Stimulated activated CD8-positive, alpha-beta memory T cell treated with anti-CD3 and anti-CD28 coated beads, Interleukin-15, amount 100 ng/mL, for 4 hours (primary cell): ENCODE measurements around the gene CATSPERZ.

Source experiments
- DNase-seq, 2 donors: peaks; one replicate each; pipeline ENCODE4 v3.0.0-alpha.2; 2020; ENCODE audit warnings: low read depth in 2 of 2

Gene CATSPERZ

DNA sequence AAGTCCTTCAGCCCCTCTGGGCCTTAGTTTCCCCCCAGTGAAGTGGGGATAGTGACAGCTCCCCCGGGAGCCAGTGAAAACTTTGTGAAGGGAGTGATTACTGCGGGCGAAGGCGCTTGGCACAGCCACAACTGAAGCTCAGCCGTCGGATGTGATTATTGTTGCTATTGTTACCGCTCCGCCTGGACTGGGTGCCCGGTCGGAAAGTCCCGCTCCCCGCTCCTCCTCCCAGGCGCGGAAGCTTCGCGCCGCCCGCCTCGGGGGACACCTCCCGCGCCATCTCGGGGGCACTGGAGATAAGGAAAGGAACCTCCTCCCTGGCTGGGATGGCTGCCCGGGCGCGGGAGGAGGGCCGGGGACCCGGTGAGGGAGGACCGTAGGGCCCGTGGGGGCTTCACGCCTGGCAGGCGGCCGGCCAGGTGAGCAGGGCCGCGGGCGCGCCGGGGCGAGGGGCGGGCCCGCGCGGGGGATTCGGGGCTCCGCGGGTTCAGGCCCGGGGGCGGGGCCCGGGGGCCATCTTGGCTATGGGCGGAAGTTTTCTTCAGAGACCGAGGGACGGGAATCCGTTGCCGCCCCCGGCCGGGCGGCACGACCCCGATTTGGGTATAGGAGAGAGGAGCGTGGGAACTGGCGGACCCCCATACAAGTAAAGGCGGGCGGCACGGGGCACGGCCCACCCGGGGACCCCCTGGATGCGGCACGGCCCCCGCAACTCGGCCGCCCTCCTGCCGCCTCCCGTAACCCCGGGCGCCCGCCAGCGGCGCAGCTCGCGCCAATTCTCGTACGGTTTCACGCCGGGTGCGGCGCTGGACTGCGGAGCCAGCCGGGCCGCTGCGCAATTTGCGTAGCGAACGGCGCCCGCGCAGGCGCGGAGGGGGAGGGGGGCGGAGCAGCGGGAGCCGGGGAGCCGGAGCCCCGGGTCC lies 14.9 kb upstream of the CATSPERZ start, which contains the start of gene GPR137:
Gene GPR137 (plus strand): TSS at position 887 of the 923 bp plus-strand sequence. CDS start 677 bp downstream, outside the sequence.
- peak; percentile 82 to 85 for DNase-seq

DNA sequence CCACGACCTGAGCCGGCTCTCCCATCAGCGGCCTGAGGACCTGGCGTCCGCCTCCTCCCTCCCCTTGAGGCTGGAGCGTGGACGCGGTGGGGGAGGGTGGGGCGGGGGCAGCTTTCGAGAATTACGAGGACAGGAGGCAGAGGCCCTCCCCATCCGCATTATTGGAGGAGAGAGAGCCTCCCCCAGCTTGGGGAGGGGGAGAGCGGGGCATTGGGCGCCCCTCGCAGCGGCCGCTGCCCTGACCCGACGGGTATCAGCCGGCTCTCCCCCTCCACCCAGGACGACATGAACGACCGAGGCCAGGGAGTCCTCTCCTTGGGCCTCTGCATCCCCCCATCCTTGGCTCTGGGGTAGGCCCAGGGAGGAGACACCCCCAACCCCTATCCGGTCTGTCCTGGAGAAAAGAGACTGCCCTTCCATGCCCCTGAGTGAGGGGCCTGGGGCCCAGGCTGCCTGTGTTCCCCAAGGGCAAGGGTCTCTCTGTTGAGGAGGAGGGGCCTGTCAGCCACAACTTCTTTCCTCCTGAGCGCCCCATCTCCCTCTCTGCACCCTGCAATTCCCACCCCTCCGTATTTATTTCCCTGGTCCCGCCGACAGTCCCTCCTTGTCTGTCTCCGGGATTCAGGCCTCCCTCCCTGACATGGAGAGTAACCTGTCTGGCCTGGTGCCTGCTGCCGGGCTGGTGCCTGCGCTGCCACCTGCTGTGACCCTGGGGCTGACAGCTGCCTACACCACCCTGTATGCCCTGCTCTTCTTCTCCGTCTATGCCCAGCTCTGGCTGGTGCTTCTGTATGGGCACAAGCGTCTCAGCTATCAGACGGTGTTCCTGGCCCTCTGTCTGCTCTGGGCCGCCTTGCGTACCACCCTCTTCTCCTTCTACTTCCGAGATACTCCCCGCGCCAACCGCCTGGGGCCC lies 14.0 kb upstream of the CATSPERZ start:
- no peak for DNase-seq

DNA sequence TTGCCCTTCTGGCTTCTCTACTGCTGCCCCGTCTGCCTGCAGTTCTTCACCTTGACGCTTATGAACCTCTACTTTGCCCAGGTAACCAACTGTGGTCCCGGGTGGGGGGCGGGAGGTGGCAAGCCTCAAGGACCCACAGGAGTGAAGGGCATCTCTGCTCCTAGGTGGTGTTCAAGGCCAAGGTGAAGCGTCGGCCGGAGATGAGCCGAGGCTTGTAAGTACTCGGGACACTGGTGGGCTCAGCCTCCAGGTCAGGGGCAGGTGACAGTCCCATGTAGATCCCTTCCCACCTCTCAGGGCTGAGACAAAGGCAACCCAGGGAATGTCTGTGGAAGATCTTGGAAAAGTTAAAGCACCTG lies 13.4 kb upstream of the CATSPERZ start:
- DNase-seq = no peak

DNA sequence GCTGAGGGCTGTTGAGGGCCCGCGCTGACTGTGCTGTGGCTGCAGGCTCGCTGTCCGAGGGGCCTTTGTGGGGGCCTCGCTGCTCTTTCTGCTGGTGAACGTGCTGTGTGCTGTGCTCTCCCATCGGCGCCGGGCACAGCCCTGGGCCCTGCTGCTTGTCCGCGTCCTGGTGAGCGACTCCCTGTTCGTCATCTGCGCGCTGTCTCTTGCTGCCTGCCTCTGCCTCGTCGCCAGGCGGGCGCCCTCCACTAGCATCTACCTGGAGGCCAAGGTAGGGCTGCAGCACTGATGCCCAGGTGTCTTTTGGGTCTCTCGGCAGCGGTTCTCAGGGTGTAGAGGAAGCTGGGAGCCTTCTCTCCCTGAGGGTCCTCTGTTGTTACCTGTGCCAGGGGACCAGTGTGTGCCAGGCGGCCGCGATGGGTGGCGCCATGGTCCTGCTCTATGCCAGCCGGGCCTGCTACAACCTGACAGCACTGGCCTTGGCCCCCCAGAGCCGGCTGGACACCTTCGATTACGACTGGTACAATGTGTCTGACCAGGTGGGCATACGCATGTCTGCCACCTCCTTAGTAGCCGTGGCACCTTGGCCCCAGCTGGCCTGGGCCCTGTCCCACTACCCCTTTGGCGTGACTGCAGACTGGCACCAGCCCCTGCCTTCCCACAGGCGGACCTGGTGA lies 12.3 kb upstream of the CATSPERZ start:
- no peak for DNase-seq

DNA sequence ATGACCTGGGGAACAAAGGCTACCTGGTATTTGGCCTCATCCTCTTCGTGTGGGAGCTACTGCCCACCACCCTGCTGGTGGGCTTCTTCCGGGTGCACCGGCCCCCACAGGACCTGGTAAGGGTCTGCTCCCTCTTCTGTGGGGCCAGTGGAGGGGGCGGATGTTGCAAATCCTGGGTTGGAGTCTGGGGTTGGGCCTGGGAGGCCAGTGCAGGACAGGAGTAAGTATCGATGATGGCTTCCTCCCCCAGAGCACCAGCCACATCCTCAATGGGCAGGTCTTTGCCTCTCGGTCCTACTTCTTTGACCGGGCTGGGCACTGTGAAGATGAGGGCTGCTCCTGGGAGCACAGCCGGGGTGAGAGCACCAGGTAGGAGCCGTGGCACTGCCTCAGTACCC lies 11.8 kb upstream of the CATSPERZ start:
- DNase-seq = no peak

DNA sequence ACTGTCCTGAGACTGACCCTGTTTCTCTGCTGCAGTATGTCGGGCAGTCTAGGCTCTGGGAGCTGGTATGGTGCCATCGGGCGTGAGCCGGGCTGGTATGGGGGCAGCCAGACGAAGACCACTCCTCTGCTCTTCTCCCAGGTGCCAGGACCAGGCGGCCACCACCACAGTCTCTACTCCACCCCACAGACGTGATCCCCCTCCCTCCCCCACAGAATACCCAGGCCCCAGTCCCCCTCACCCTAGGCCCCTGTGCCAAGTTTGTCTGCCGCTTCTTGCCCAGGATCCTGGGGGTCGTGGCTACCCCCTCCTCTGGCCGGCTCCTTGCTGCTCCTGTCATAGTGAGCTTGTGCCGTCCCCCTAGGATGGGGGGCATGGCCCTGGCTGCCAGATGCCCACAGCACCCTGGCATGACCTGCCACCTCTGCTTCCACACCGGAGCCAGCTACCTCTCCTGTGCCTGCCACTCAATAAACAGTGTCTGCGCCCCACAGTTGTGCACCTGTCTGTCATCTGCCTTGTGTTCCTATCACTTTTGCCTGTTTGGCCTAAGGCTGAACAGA lies 11.1 kb upstream of the CATSPERZ start:
- DNase-seq = no peak

DNA sequence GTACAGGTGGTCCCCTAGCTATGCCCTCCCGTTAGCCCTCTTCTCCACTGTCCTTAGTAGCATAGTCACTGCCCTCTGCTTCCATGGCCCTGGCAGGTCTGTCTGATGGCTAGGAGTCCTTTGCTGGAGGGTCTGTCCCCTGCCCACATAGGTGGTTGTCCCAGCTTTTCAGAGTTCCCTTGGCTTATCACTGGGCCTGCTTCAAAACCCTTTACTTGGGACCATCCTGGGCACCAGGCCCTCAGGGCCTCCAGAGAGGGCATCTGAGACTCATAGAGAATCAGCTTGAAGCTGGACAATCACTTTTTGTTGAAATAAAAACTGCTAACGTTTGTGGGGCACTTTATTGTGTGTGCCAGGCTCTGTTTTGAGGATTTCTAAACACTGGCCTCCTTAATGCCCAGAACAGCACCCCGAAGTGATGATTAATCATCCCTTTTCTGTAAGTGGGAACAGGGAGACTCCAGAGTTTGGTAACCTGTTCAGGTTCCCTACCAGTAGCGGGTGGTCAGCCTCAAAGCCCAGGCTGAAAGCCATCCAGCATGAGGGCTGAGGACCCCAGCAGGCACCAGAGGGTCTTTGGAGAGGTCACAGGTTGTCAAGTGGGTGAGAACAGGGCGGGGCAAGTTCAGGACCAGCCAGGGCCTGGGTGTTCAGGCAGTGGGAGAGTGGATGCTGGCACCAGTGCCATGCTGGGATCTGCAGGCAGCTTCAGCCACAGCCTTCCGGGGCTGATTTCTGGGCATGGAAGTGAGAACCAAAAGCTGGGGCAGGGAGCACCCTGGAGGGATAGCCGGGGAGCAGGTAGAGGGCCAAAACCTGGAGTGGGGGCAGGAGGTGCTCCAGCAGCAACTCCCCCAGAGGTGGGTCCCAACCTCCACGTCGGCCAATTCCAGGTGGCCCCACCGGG lies 9.6 kb upstream of the CATSPERZ start:
- no peak for DNase-seq

DNA sequence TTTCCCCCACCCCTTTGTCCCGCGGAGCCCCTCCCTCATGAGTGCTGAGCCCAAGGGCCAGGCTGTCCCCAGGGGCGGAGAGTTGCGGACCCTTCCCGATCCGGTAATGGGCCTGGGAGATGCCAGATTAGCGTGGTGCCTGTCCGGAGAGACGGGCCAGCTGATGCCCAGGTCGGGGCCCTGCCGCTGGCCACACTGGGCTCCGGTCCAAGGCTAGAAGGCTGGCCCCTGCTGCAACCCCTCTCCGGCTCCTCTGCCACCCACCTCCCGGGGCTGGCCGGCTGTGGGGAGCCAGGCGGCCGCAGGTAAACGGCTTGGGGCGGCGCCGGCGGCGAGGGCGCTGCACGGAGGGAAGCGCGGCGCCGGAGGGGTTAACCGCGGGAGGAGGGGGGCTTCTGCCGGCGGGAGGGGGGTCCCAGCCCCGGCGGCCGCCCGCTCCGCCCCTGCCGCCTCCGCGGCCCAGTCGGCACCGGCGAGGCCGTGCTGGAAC lies 8.9 kb upstream of the CATSPERZ start, which contains the start of gene KCNK4:
Gene KCNK4 (plus strand): TSS at position 41 of the 490 bp plus-strand sequence. CDS start 1,717 bp downstream, outside the sequence.
- DNase-seq = no peak

DNA sequence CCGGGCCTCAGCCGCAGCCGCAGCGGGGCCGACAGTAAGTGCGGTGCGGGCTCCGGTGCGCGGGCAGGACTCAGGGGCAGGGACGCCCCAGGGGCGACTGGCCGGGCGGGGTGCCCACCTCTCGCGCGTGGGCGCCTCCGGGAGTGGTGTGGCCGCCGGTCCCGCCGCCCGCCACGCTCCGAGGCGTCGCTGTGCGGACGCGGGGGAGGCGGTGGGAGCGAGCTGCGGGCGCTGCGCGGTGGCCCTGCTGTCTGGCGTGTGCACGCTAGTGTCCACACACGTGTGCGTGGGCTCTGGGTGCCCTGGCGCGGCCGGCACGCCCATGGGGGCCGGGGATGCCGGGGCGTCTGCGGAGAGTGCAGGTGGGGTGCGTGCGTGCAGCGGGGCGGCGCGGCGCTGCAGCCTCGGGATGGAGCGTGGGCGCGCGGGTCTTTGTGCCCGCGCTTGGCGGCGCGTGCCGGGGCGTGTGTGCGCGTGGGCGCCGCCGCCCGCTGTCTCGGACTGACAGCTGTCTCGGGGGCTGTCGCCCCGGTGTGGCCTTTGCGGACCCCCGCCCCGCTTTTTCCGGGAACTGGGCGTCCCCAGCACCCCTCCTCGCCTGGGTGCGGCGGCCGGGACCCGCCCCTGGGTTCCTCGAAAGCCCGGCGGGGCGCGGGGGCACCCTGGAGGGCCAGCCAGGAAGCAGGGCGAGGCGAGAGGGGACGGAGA lies 8.3 kb upstream of the CATSPERZ start:
- DNase-seq = no peak

DNA sequence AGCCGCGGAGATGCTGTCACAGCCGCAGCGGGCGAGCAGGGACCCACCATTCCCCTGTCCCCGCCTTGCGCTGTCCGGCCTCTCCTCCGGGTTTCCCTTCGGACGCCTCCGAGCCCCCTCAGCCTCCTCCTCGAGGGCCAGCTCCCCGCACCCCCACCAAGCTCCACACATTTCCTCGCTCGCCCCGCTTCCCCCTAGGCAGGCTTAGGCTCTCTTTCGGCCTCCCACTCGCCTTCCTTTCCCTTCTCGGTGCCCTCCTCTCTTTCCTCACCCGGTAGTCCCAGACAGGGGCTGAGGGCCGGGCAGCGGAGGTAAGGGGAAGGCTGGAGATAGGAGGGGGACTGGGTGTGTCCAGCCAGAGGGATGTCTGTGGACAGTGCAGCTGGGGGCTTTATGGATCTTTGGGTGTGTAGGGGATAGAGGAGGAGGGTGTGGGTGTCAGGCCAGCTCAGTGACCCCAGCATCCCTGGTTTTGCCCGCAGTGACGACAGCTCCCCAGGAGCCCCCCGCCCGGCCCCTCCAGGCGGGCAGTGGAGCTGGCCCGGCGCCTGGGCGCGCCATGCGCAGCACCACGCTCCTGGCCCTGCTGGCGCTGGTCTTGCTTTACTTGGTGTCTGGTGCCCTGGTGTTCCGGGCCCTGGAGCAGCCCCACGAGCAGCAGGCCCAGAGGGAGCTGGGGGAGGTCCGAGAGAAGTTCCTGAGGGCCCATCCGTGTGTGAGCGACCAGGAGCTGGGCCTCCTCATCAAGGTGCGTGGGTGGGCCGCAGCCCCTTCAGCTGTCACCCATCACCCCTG lies 7.5 kb upstream of the CATSPERZ start:
- no peak for DNase-seq

DNA sequence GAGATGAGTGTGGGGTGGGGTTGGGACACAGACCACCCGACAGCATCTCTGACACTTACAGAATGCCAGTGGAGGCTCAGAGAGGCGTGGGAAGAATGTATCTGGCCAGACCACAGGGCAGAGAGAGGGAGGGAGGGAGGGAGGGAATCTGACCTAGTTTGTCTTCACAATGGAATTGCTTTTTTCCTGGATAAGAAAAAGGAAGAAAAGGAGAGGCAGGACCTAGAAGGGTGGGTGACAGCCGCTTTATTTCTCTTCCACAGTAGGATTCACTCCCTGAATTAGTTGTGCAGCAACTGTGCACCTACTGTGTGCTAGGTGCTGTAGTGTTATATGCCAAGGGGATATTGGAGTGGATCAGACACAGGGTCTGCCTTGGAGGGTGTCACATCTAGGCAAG lies 5.4 kb upstream of the CATSPERZ start:
- DNase-seq = no peak

DNA sequence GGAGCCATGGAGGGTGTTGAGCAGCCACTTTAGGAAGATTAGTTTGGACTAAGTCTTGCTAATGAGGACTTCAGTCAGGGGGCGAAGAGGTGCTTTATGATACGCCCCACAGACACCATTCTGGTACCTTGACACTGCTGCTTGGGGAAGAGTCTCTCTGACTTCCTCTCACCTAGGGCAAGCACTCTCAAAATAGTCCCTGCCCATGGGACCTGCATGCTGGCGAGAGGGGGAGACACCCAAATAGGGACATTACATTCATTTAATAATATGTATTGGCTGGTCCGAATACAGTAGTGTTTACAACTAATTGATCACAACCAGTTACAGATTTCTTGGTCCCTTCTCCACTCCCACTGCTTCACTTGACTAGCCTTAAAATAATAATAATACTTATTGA lies 4.4 kb upstream of the CATSPERZ start:
- no peak for DNase-seq

DNA sequence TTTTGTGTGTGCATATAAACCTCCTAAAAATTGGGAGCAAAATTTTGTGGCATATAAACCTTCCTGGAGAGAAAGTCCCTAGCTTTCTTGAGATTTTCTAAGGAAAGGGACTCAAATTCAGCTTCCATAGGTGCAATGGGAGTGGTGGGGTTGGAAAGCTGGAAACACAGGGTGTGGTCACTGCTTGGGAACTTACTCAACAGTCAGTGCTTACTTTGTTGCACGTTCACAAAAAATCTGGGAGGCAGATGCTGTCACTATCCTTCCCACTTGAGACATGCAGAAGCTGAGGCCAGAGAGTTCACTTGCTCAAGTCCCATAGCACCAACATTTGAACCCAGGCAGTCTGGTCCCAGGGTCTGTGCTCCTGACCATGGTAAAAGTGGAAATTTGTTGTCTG lies 3.9 kb upstream of the CATSPERZ start:
- DNase-seq = no peak

DNA sequence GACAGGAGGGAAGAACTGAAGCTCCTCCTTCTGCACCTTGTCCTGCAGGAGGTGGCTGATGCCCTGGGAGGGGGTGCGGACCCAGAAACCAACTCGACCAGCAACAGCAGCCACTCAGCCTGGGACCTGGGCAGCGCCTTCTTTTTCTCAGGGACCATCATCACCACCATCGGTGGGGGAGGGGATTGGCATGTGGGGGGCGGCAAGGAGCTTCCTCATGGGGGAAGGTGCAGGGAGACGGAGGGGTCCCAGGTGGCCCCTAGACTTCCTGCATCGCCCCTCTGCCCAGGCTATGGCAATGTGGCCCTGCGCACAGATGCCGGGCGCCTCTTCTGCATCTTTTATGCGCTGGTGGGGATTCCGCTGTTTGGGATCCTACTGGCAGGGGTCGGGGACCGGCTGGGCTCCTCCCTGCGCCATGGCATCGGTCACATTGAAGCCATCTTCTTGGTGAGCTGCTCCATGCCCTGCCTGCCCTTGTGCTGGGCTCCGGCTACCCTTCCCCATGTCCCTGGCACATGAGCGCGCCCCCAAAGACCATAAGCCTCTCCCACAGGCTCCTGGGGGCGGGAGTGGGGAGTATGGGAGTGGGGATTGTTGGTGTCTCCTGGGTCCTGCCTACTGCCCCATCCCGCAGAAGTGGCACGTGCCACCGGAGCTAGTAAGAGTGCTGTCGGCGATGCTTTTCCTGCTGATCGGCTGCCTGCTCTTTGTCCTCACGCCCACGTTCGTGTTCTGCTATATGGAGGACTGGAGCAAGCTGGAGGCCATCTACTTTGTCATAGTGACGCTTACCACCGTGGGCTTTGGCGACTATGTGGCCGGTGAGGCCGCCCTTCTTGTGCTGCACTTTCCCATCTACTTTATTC lies 3.1 kb upstream of the CATSPERZ start:
- DNase-seq = no peak

DNA sequence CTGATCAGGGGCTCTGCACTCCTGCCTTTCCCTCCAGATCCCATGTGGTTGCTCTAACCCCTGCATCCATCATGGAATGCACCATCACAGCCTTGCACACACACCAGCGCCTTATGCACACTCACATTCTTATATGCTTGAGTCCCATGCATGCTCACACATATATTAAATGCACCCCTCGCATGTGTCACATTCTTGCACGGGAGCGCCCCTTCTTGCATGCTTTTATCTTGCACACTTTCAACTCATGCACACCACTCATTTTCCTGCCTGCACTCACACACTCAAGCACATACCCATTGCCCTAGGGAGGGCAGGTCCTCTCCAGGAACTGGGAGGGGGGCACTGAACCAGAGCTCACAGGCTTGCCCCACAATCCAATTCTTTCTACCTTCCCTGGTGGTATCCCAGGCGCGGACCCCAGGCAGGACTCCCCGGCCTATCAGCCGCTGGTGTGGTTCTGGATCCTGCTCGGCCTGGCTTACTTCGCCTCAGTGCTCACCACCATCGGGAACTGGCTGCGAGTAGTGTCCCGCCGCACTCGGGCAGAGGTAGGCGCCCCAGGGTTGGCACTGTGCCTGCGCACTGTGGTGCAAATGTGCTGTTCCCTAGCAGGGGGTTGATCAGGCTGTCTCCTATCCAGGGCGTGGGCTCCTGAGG lies 2.3 kb upstream of the CATSPERZ start:
- DNase-seq = no peak

DNA sequence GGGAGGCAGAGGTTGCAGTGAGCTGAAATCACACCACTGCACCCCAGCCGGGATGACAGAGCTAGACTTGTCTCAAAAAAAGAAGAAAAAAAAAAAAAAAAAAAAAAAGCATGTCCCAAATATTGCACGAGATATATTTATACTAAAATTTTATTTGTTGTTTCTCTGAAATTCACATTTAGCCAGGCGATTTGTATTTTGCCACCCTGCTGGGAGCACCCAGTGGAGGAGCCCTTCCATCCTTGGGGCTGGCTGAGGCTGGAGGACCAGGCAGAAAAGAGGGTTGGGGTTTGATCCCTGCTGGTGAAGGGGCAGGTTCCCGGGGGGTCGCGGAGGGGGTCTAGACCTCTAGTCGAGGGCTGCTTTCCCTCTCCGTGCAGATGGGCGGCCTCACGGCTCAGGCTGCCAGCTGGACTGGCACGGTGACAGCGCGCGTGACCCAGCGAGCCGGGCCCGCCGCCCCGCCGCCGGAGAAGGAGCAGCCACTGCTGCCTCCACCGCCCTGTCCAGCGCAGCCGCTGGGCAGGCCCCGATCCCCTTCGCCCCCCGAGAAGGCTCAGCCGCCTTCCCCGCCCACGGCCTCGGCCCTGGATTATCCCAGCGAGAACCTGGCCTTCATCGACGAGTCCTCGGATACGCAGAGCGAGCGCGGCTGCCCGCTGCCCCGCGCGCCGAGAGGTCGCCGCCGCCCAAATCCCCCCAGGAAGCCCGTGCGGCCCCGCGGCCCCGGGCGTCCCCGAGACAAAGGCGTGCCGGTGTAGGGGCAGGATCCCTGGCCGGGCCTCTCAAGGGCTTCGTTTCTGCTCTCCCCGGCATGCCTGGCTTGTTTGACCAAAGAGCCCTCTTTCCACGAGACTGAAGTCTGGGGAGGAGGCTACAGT lies 952 bp upstream of the CATSPERZ start:
- no peak for DNase-seq
